DND-41 (cell line): ENCODE data around the gene SPDYE2B.
"Not testable (repeated sequence)": the region's sequence is repeated elsewhere in the genome, so short reads cannot be mapped to it uniquely, and the experiment has no call there.

Source experiments
- CTCF ChIP-seq: IDR thresholded peaks from 2 replicates; pipeline ENCODE4 v1.5.1; 2012; ENCODE audit warnings: borderline replicate concordance, low read length, moderate library complexity, mild to moderate bottlenecking; ENCODE audit not compliant: poor library complexity, severe bottlenecking; ENCODE audit errors: extremely low read depth
- EZH2 ChIP-seq: IDR thresholded peaks from 3 replicates; pipeline ENCODE4 v1.6.1; 2012; ENCODE audit warnings: borderline replicate concordance, low read depth, mild to moderate bottlenecking, moderate library complexity, low read length, inconsistent platforms; ENCODE audit not compliant: severe bottlenecking

GRCh38 chr7:102611013-102611674, 39.0 kb upstream of the SPDYE2B start:
- not testable (repeated sequence) for TF ChIP-seq CTCF, EZH2
